ENCODE data around the gene DCK. TPM values are rescaled to one million over a fixed set of nuclear protein-coding genes. Genes with fewer than 3 reads are reported as not detected.
"Not testable (repeated sequence)": the region's sequence is repeated elsewhere in the genome, so short reads cannot be mapped to it uniquely, and the experiment has no call there.

Gene DCK
- total RNA-seq, 2 donors from 2014 or later = 25.3 TPM

DNA sequence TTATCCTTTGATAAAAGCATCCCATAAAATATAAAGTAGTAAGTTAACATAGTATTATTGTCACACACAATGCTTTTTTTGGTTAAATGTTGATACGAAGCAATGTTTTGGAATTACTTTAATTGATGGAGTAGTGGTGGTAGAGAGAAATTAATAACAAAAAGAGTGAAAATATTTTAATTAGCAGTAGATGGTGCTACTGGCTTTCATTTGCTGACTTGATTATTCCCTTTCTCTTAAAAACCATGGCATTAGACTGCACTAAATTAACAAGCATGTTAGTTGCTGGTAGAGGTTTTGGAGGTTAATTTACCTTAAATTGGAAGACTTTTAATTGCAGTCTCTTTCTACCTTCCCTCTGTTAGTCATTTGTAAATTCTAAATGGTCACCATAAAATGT lies 8.9 kb upstream of the DCK start:
- Mint-ChIP-seq H3K4me1 (no peaks in the 10 kb centered on the region), H3K36me3 (ENCODE audit: low read depth) (peaks cover 2% of the 10 kb centered on the region), H3K27me3 (no peaks in the 10 kb centered on the region), H3K4me3 (no peak overlapping the region), H3K27ac (no peak overlapping the region)
- no peak for DNase-seq
- ATAC-seq = peak; percentile 46
- H3K9me3 ChIP-seq (ENCODE audit: control insufficient read depth, low read length, poor library complexity, severe bottlenecking) = no peaks in the 10 kb centered on the region

DNA sequence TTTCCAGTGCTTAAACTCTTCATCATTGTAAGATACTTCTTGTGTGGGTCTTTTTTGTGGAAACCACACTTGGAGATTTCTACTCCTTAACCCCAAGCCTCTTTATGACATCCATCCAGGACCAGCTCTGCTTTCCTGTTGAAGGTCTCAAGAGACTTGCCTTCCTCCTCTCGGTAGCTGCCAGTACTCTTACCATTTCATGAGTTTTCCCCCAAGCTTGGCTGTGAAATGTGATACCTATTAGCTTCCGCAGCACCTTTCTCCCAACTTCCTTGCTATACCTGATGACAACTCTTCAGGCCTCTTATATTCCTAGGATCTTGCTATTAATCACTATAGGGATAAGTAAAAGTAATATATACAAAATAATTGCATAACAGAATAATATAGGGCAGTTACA lies 1.9 kb upstream of the DCK start:
- no peaks in the 10 kb centered on the region for H3K27me3 Mint-ChIP-seq
- ATAC-seq (no peak), DNase-seq (no peak)
- no peaks in the 10 kb centered on the region for H3K36me3 Mint-ChIP-seq (ENCODE audit: low read depth)
- H3K4me1 Mint-ChIP-seq = peaks cover 24% of the 10 kb centered on the region
- no peaks in the 10 kb centered on the region for H3K9me3 ChIP-seq (ENCODE audit: control insufficient read depth, low read length, poor library complexity, severe bottlenecking)
- no peak overlapping the region for H3K27ac Mint-ChIP-seq
- H3K4me3 Mint-ChIP-seq = no peak overlapping the region

DNA sequence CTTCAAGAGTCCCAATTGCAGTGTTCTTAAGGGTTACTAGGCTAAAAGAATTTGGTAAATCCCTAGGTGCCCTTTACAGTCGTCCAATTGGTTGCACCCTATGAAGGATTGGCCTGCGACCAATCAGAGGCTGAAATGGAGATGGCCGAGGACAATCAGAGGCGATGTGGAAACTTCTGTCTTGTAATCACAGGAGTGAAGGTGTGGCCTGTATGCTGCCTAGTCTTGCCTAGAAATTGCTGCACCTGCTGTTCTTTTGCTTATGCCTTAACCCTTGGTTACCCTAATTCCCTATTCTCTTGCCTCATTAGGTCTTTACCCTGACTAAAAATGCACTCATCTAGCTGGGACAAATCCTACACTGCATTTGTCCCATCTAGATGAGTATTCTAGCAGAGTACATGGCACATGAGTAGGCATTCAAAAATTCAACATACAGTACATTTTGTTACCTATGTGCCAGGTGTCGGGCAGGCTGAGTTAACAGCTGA lies 1.0 kb upstream of the DCK start:
- ATAC-seq = no peak

DNA sequence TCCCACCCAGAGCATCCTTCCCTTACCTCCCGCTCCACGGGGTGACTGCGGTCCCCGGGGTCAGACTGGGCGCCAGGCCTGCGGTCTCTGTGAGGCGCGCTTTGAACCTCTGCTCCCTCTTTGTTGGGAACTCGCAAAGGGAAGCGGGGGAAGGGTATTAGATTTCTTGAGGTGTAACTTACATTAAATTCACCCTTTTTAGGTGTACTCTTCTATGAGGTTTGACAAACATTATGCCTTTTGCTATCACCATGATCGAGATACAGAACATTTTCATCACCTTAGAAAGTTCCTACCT lies 569 bp downstream of the DCK start:
- H3K9me3 ChIP-seq (ENCODE audit: control insufficient read depth, low read length, poor library complexity, severe bottlenecking) = no peaks in the 10 kb centered on the region
- H3K27me3 Mint-ChIP-seq = no peaks in the 10 kb centered on the region
- ATAC-seq (no peak), DNase-seq (no peak)
- H3K4me3 Mint-ChIP-seq = peak overlapping the region; percentile 97
- peaks cover 38% of the 10 kb centered on the region for H3K4me1 Mint-ChIP-seq
- peaks cover 2% of the 10 kb centered on the region for H3K36me3 Mint-ChIP-seq (ENCODE audit: low read depth)
- H3K27ac Mint-ChIP-seq = peak overlapping the region; percentile 92

More for the DNA sequence above, 1.0 kb upstream of the DCK start:
- Mint-ChIP-seq H3K36me3 (ENCODE audit: low read depth) (peaks cover 2% of the 10 kb centered on the region), H3K4me1 (peaks cover 32% of the 10 kb centered on the region), H3K4me3 (peak overlapping the region; percentile 97), H3K27ac (peak overlapping the region; percentile 92), H3K27me3 (no peaks in the 10 kb centered on the region)
- no peaks in the 10 kb centered on the region for H3K9me3 ChIP-seq (ENCODE audit: control insufficient read depth, low read length, poor library complexity, severe bottlenecking)
- DNase-seq = no peak

DNA sequence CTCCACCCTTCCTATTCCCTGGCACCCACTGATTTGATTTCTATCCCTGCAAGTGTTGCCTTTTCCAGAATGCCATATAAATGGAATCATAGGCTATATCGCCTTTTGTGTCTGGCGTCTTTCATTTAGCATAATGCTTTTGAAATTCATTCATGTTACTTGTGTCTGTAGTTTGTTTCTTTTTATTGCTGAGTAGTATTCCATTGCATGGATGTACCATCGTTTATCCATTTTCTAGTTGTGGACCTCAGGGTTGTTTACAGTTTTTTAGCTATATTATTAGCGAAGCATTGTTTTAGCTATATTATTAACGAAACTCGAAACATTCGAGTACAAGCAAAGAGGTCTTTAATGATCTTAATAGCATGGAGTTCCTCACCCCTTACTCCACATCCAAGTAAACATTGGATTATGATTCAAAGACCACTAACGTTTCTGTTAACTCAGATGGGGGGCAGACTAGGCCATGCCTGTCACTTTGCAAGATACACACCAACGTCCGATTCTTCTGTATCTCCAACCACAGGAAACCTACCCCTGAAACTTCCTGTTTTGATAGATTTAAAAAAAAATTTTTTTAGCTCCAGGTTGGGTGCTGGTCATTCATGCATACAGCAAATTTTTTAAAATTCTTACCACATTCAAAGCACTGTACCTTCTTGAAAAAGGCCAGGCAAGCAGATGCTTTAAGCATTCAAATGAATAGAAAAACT lies 1.1 kb downstream of the DCK start:
- H3K4me3 Mint-ChIP-seq = peak overlapping the region; percentile 97
- H3K27ac Mint-ChIP-seq = peak overlapping the region; percentile 92
- peaks cover 3% of the 10 kb centered on the region for H3K36me3 Mint-ChIP-seq (ENCODE audit: low read depth)
- DNase-seq = no peak
- no peak for ATAC-seq
- H3K27me3 Mint-ChIP-seq = no peaks in the 10 kb centered on the region
- no peaks in the 10 kb centered on the region for H3K9me3 ChIP-seq (ENCODE audit: control insufficient read depth, low read length, poor library complexity, severe bottlenecking)
- H3K4me1 Mint-ChIP-seq = peaks cover 43% of the 10 kb centered on the region

DNA sequence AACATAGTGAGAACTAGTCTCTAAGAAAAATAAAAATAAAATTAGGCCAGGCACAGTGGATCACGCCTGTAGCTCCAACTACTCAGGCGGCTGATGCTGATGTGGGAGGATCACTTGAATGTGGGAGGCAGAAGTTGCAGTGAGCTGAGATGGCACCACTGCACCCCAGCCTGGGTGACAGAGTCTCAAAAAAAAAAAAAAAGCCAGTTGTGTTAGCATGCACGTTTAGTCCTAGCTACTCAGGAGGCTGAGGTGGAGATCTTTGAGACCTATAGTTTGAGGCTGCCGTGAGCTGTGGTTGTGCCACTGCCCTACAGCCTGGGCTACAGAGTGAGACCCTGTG lies 2.5 kb downstream of the DCK start:
- ATAC-seq = peak; percentile 4
- no peaks in the 10 kb centered on the region for H3K9me3 ChIP-seq (ENCODE audit: control insufficient read depth, low read length, poor library complexity, severe bottlenecking)
- H3K4me3 Mint-ChIP-seq = peak overlapping the region; percentile 97
- peak overlapping the region; percentile 92 for H3K27ac Mint-ChIP-seq
- H3K27me3 Mint-ChIP-seq = no peaks in the 10 kb centered on the region
- no peak for DNase-seq
- peaks cover 56% of the 10 kb centered on the region for H3K4me1 Mint-ChIP-seq
- H3K36me3 Mint-ChIP-seq (ENCODE audit: low read depth) = peaks cover 7% of the 10 kb centered on the region

DNA sequence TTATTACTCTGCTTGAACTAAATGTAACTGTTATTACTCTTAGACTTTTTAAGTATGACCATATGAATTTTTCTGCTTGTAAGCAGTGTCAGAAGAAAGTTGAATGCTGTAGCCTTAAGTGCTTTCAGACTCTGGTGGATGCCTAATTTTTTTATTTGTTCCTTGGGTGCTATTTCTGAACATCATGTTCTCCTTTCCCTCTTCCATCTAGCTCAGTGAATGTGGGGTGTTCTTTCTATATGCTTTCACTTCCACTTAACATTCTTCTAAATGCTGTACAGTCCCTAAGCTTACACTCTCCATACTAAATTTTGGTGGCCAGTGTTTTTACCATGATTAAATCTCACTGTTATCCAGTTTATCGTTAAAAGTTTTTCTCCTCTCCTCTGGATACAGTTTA lies 3.6 kb downstream of the DCK start:
- Mint-ChIP-seq H3K4me1 (peaks cover 64% of the 10 kb centered on the region), H3K36me3 (ENCODE audit: low read depth) (peaks cover 9% of the 10 kb centered on the region), H3K4me3 (peak overlapping the region; percentile 97), H3K27ac (peak overlapping the region; percentile 92), H3K27me3 (no peaks in the 10 kb centered on the region)
- H3K9me3 ChIP-seq (ENCODE audit: control insufficient read depth, low read length, poor library complexity, severe bottlenecking) = no peaks in the 10 kb centered on the region
- DNase-seq (no peak), ATAC-seq (no peak)

DNA sequence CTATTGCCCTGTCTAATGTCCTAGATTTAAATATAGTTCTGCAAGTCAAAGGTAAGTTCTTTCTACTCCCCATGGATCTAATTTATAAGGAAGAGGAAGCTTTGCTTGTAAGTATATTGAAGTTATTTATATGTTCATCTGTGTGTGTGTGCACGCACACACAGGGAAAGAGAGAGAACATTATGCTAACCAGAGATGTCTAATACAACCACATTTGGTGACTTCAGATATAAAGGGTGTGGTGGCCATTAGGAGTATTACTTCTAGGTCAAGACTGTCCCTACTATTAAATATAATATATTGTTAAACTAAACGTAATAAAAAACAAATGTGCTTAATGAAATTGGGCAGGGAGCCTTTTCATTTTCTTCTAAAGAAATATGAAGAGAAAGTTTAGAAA lies 4.1 kb downstream of the DCK start:
- Mint-ChIP-seq H3K27me3 (no peaks in the 10 kb centered on the region), H3K4me3 (peak overlapping the region; percentile 97), H3K4me1 (peaks cover 68% of the 10 kb centered on the region), H3K27ac (peak overlapping the region; percentile 92), H3K36me3 (ENCODE audit: low read depth) (peaks cover 11% of the 10 kb centered on the region)
- H3K9me3 ChIP-seq (ENCODE audit: control insufficient read depth, low read length, poor library complexity, severe bottlenecking) = no peaks in the 10 kb centered on the region
- DNase-seq (no peak), ATAC-seq (no peak)

DNA sequence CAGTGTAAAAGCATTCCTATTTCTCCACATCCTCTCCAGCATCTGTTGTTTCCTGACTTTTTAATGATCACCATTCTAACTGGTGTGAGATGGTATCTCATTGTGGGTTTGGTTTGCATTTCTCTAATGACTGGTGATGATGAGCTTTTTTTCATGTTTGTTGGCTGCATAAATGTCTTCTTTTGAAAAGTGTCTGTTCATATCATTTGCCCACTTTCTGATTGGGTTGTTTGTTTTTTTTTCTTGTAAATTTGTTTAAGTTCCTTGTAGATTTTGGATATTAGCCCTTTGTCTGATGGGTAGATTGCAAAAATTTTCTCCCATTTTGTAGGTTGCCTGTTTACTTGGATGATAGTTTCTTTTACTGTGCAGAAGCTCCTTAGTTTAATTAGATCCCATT lies 6.2 kb downstream of the DCK start:
- Mint-ChIP-seq H3K4me1 (peaks cover 79% of the 10 kb centered on the region), H3K36me3 (ENCODE audit: low read depth) (peaks cover 12% of the 10 kb centered on the region)
- H3K27me3 Mint-ChIP-seq; ATAC-seq; H3K9me3 ChIP-seq (ENCODE audit: control insufficient read depth, low read length, poor library complexity, severe bottlenecking); H3K27ac Mint-ChIP-seq; H3K4me3 Mint-ChIP-seq; DNase-seq: not testable (repeated sequence)

DNA sequence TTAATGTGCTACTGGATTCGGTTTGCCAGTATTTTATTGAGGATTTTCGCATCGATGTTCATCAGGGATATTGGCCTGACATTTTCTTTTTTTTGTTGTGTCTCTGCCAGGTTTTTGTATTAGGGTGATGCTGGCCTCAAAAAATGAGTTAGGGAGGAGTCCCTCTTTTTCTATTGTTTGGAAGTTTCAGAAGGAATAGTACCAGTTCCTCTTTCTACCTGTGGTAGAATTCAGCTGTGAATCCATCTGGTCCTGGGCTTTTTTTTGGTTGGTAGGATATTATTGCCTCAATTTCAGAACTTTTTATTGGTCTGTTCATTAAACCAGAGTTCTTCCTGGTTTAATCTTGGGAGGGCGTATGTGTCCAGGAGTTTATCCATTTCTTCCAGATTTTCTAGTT lies 7.9 kb downstream of the DCK start:
- H3K9me3 ChIP-seq (ENCODE audit: control insufficient read depth, low read length, poor library complexity, severe bottlenecking); DNase-seq; ATAC-seq; H3K27me3 Mint-ChIP-seq; H3K4me3 Mint-ChIP-seq: not testable (repeated sequence)
- Mint-ChIP-seq H3K4me1 (peaks cover 72% of the 10 kb centered on the region), H3K36me3 (ENCODE audit: low read depth) (peaks cover 12% of the 10 kb centered on the region), H3K27ac (peak overlapping the region; percentile 39)

DNA sequence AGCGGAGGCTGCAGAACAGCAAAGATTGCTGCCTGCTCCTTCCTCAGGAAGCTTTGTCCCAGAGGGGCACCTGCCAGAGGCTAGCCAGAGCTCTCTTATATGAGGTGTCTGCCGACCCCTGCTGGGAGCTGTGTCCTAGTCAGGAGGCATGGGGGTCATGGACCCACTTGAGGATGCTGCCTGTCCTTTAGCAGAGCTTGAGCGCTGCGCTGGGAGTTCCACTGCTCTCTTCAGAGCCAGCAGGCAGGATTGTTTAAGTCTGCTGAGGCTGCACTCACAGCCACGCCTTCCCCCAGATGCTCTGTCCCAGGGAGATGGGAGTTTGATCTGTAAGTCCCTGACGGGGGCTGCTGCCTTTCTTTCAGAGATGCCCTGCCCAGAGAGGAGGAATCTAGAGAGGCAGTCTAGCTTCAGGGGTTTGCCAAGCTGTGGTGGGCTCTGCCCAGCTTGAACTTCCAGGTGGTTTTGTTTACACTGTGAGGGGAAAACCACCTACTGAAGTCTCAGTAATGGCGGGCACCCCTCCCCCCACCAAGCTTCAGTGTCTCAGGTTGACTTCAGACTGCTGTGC lies 10.9 kb downstream of the DCK start:
- H3K36me3 Mint-ChIP-seq (ENCODE audit: low read depth) = peaks cover 11% of the 10 kb centered on the region
- no peaks in the 10 kb centered on the region for H3K9me3 ChIP-seq (ENCODE audit: control insufficient read depth, low read length, poor library complexity, severe bottlenecking)
- H3K4me3 Mint-ChIP-seq = peak overlapping the region; percentile 68
- H3K27me3 Mint-ChIP-seq = no peaks in the 10 kb centered on the region
- ATAC-seq = peak; percentile 89
- H3K4me1 Mint-ChIP-seq = peaks cover 67% of the 10 kb centered on the region
- peak in 2 of 3 donors; percentile 34 to 49 for DNase-seq
- peak overlapping the region; percentile 94 for H3K27ac Mint-ChIP-seq

DNA sequence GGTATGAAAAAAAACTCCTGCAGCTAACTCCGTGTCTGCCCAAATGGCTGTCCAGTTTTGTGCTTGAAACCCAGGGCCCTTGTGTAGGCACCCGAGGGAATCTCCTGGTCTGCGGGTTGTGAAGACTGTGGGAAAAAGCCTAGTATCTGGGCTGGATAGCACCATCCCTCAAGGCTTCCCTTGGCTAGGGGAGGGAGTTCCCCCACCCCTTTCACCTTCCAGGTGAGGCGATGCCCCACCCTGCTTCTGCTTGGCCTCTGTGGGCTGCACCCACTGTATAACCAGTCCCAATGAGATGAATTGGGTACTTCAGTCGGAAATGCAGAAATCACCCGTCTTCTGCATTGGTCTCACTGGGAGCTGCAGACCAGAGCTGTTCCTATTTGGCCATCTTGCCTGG lies 11.6 kb downstream of the DCK start:
- Mint-ChIP-seq H3K4me1 (peaks cover 63% of the 10 kb centered on the region), H3K4me3 (peak overlapping the region; percentile 68), H3K27ac (peak overlapping the region; percentile 94)
- H3K36me3 Mint-ChIP-seq (ENCODE audit: low read depth); H3K9me3 ChIP-seq (ENCODE audit: control insufficient read depth, low read length, poor library complexity, severe bottlenecking); H3K27me3 Mint-ChIP-seq; DNase-seq: not testable (repeated sequence)
- peak; percentile 40 for ATAC-seq

DNA sequence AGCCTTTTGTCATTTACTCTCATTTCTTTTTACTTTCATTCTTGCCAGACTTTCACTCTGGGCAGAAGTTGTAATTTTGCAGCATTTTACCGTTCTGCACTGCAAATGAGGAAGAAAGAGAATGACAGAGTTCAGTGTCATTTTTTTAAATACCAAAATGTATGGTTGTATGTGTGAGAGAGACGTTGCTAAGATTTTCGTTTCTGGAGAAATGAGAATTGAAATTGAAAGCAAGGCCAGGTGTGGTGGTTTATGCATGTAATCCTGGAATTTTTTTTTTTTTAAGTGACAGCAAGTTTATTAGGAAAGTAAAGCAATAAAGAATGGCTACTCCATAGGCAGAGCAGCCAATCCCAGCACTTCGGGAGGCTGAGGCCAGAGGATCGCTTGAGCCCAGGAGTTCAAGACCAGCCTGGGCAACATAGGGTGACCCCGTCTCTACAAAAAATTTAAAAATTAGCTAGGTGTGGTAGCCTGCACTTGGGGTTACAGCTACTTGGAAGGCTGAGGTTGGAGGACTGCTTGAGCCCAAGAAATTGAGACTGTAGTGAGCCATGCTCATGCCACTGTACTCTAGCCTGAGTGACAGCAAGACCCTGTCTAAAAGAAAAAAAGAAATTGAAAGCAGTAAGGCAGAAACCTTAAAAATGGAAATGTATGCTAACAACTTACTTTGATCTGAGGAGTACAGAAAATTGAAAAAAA lies 12.9 kb downstream of the DCK start:
- Mint-ChIP-seq H3K27ac (peak overlapping the region; percentile 92), H3K27me3 (no peaks in the 10 kb centered on the region), H3K4me3 (peak overlapping the region; percentile 80), H3K4me1 (peaks cover 52% of the 10 kb centered on the region), H3K36me3 (ENCODE audit: low read depth) (peaks cover 5% of the 10 kb centered on the region)
- ATAC-seq (no peak), DNase-seq (no peak)
- no peaks in the 10 kb centered on the region for H3K9me3 ChIP-seq (ENCODE audit: control insufficient read depth, low read length, poor library complexity, severe bottlenecking)

Data from T-helper 17 cell (primary cell).